NOMO-1 treated with dmso at 0.1 percent for 144 hours (cell line): ENCODE results near the gene DNM2.
A peak's percentile ranks its signal among the peaks of the same experiment; 100 is the strongest.

ENCODE experiments used
- DNase-seq: peaks from one replicate; lab custom pipeline; 2025; ENCODE audit not compliant: unreplicated experiment; lab: John Stamatoyannopoulos, UW

Gene DNM2

GRCh38 chr19:10811391-10812111 is 93.7 kb downstream of the DNM2 start:
- no peak for DNase-seq

- DNase-seq: no peak
Measured at GRCh38 chr19:10812196-10812595, 94.3 kb downstream of the DNM2 start.

- peak; percentile 82 for DNase-seq
Measured at GRCh38 chr19:10812902-10813404, 95.1 kb downstream of the DNM2 start.

GRCh38 chr19:10815007-10815536 is 97.2 kb downstream of the DNM2 start:
- no peak for DNase-seq

GRCh38 chr19:10815969-10816644 is 98.2 kb downstream of the DNM2 start:
- DNase-seq: no peak

GRCh38 chr19:10816691-10817090 is 98.8 kb downstream of the DNM2 start:
- no peak for DNase-seq

- DNase-seq: no peak
Measured at GRCh38 chr19:10817291-10818038, 99.6 kb downstream of the DNM2 start.

GRCh38 chr19:10818301-10819123 is 100.6 kb downstream of the DNM2 start:
- DNase-seq: no peak

GRCh38 chr19:10819124-10820060 is 101.5 kb downstream of the DNM2 start:
- no peak for DNase-seq

GRCh38 chr19:10820173-10820572 is 102.3 kb downstream of the DNM2 start:
- no peak for DNase-seq

GRCh38 chr19:10823690-10824089 is 105.8 kb downstream of the DNM2 start:
- no peak for DNase-seq

GRCh38 chr19:10826231-10826630 is 108.4 kb downstream of the DNM2 start:
- no peak for DNase-seq

GRCh38 chr19:10826846-10827245 is 109.0 kb downstream of the DNM2 start:
- no peak for DNase-seq

- no peak for DNase-seq
Measured at GRCh38 chr19:10828981-10829821, 111.3 kb downstream of the DNM2 start.

- no peak for DNase-seq
Measured at GRCh38 chr19:10829967-10830366, 112.1 kb downstream of the DNM2 start.

GRCh38 chr19:10830370-10830769 is 112.5 kb downstream of the DNM2 start:
- DNase-seq: no peak

GRCh38 chr19:10830931-10831779 is 113.3 kb downstream of the DNM2 start:
- DNase-seq: no peak
